AG04450 (cell line): Measurements from ENCODE around the gene LRRC75A. TPM values are rescaled to one million over a fixed set of nuclear protein-coding genes. Genes with fewer than 3 reads are reported as not detected.
A peak's percentile ranks its signal among the peaks of the same experiment; 100 is the strongest.
"Not testable (repeated sequence)": the region's sequence is repeated elsewhere in the genome, so short reads cannot be mapped to it uniquely, and the experiment has no call there.

Experiments
- CTCF ChIA-PET: fragments of 300-600, 350-600 bp; formaldehyde crosslinking; extraction: SDS; loops from one replicate; lab custom pipeline; 2022; ENCODE audit warnings: antibody characterized with exemption, inconsistent platforms; lab: Charles Lee
- POLR2A ChIA-PET: fragments of 350-600 bp; formaldehyde crosslinking; extraction: SDS; loops from one replicate; lab custom pipeline; 2021; ENCODE audit warnings: antibody characterized with exemption, inconsistent platforms; lab: Yijun Ruan, JAX
- DNase-seq: peaks from one replicate; pipeline ENCODE4 v3.0.0-alpha.2; 2011; ENCODE audit warnings: low read depth, low spot score
- H3K27ac ChIP-seq: one replicate; pipeline ENCODE4 v1.5.1; 2012; ENCODE audit warnings: low read depth, low read length, control low read depth
- H3K27me3 ChIP-seq: one replicate; pipeline ENCODE4 v1.6.0; 2012; ENCODE audit warnings: low read length; ENCODE audit not compliant: control insufficient read depth, insufficient read depth
- H3K4me3 ChIP-seq: 2 replicates; pipeline ENCODE4 v1.5.1; 2011; ENCODE audit warnings: mild to moderate bottlenecking, low read depth, low read length, control low read depth
- H3K9me3 ChIP-seq: 2 replicates; pipeline ENCODE4 v1.5.1; 2012; ENCODE audit warnings: low read length; ENCODE audit not compliant: control insufficient read depth, insufficient read depth
- polyA plus RNA-seq: library from polyadenylated mRNA; depleted of rRNA; stranded (reverse); fragments of >200 nt; gene quantifications from 2 replicates; pipeline ENCODE4 v1.2.3, GENCODE V29; 2011
- TF ChIP-seq, protein P1 (sequence below): IDR thresholded peaks from 2 replicates; pipeline ENCODE4 v1.5.1; 2011; ENCODE audit warnings: low read depth, low read length, control low read depth, inconsistent platforms

Gene LRRC75A
- polyA plus RNA-seq, 1 experiment, result 1.2 TPM

DNA sequence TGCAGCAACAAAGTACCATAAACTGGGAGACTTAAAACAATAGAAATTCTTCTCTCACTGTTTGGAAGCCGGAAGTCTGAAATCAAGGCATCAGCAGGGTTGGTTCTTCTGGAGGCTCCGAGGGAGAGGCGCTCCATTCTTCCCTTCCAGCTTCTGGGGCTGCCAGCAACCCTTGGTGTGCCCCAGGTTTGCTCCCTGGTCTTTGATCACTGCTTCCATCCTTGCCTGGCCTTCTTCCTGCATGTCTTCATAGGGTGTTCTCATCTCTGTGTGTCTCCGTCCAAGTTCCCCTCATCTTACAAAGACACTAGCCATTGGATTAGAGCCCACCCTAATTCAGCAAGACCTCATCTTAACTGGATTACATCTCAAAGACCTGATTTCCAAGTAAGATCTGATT lies 35.3 kb upstream of the LRRC75A start:
- no peak for DNase-seq
- H3K27me3 ChIP-seq, result peaks cover 16% of the 10 kb centered on the region
- CTCF ChIA-PET, result interaction anchor here (11.9 kb wide), 1 partner anchor 76 kb away, joined by 301 read pairs; no protein-coding TSS in a partner anchor
- H3K9me3 ChIP-seq, result no peaks in the 10 kb centered on the region
- TF ChIP-seq, protein P1, sequence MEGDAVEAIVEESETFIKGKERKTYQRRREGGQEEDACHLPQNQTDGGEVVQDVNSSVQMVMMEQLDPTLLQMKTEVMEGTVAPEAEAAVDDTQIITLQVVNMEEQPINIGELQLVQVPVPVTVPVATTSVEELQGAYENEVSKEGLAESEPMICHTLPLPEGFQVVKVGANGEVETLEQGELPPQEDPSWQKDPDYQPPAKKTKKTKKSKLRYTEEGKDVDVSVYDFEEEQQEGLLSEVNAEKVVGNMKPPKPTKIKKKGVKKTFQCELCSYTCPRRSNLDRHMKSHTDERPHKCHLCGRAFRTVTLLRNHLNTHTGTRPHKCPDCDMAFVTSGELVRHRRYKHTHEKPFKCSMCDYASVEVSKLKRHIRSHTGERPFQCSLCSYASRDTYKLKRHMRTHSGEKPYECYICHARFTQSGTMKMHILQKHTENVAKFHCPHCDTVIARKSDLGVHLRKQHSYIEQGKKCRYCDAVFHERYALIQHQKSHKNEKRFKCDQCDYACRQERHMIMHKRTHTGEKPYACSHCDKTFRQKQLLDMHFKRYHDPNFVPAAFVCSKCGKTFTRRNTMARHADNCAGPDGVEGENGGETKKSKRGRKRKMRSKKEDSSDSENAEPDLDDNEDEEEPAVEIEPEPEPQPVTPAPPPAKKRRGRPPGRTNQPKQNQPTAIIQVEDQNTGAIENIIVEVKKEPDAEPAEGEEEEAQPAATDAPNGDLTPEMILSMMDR, result no peak
- POLR2A ChIA-PET, result no interaction called here
- H3K27ac ChIP-seq, result no peak overlapping the region
- no peak overlapping the region for H3K4me3 ChIP-seq

DNA sequence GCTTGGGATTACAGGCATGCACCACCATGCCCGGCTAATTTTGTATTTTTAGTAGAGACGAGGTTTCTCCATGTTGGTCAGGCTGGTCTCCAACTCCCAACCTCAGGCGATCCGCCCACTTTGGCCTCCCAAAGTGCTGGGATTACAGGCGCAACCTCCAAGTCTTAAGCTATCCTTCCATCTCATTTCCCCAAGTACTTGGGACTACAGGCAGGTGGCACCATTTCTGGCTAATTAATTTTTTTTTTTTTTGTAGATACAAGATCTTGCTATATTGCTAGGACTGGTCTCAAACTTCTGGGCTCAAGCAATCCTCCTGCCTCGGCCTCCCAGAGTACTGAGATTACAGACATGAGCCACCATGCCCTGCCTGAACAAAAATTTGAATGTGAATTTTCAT lies 33.6 kb upstream of the LRRC75A start:
- H3K4me3 ChIP-seq, H3K9me3 ChIP-seq, H3K27ac ChIP-seq, DNase-seq: not testable (repeated sequence)
- POLR2A ChIA-PET, result interaction anchor here (0.9 kb wide), 1 partner anchor 11 kb away, joined by 6 read pairs; no protein-coding TSS in a partner anchor
- TF ChIP-seq, protein P1, result peak; percentile 32
- CTCF ChIA-PET, result interaction anchor here (11.9 kb wide), 1 partner anchor 74 kb away, joined by 301 read pairs; no protein-coding TSS in a partner anchor
- H3K27me3 ChIP-seq, result peaks cover 15% of the 10 kb centered on the region

DNA sequence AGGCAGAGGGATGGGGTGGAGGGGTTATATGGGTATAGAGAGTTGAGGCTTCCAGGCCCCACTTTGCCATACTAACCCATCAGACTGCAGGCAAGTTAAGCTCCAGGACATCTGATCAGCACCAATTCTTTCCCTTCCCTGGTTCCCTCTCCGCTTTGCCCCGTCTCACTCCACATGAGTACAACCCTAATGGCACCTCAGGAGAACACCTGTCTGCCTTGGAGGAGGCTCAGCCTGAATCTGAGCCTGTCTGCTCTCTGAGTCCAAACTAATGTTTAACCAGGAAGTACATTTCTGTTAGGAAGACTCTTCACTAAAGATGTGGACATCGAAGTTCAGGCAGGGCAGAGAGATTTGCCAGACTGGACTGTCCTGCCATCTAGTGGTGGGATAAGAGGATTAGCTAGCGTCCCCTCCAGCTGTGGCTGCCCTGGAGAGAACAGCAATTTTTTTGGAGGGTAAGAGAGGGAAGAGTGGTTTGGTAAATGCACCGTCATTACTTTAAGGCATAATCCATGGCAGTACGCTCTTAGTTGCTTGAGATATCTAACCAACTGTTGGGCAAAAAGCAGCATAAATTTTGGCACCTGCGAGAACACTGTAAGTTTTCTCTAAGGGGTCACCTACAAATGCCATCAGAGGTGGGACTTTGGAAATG lies 29.2 kb upstream of the LRRC75A start:
- no peaks in the 10 kb centered on the region for H3K27me3 ChIP-seq
- ChIA-PET CTCF (interaction anchor here (0.5 to 11.9 kb wide), 22 partner anchors 10 to 308 kb away, joined by 3 to 301 read pairs (median 6); no protein-coding TSS in a partner anchor), POLR2A (interaction anchor here (0.6 to 1.8 kb wide), 5 partner anchors 61 to 140 kb away, joined by 3 to 8 read pairs (median 5); partner anchors contain the start of gene UBB)
- no peak overlapping the region for H3K27ac ChIP-seq
- no peak overlapping the region for H3K4me3 ChIP-seq
- TF ChIP-seq, protein P1, result peak; percentile 94
- no peaks in the 10 kb centered on the region for H3K9me3 ChIP-seq
- peak; percentile 81 for DNase-seq

DNA sequence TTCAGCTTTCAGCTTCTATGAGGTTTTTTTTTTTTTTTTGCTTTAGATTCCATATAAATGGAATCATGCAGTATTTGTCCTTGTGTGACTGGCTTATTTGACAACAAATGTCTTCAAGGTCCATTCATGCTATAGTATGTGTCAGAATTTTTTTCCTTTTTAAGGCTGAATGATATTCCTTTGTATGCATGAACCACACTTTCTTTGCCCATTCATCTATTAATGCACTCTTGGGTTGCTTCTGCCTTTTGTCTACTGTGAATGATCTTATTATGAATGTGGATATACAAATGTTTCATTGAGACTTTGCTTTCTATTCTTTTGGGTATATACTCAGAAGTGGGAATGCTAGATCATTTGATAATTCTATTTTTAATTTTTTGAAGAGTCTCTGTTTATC lies 27.0 kb upstream of the LRRC75A start:
- H3K27me3 ChIP-seq, result no peaks in the 10 kb centered on the region
- H3K9me3 ChIP-seq, result no peaks in the 10 kb centered on the region
- POLR2A ChIA-PET, result interaction anchor here (0.6 kb wide), 1 partner anchor 56 kb away, joined by 3 read pairs; no protein-coding TSS in a partner anchor
- no peak overlapping the region for H3K27ac ChIP-seq
- H3K4me3 ChIP-seq, result no peak overlapping the region
- TF ChIP-seq, protein P1, result no peak
- CTCF ChIA-PET, result interaction anchor here (0.6 to 11.9 kb wide), 3 partner anchors 23 to 155 kb away, joined by 3 to 301 read pairs (median 4); no protein-coding TSS in a partner anchor
- no peak for DNase-seq

DNA sequence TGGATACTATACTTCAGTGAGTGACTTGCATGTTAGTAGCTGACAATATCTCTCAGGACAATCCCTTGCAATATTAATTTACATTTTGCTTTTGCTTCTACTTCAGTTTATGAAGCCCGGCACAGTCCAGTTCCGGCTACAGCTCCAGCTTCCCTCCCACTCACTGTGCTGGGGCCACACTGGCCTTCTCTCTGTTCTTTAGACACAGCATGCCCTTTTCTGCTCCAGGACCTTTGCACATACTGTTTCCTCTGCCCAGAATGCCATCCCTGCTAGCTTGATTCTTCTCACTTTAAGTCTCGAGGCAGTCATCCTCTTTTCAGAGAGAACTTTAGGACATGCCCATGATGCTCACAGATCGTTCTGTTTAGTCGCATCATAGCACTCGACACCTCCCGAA lies 25.5 kb upstream of the LRRC75A start:
- POLR2A ChIA-PET, result interaction anchor here (1.3 to 1.8 kb wide), 2 partner anchors 79 to 137 kb away, joined by 5 to 6 read pairs; partner anchors contain the start of gene UBB
- Histone ChIP-seq H3K9me3 (no peaks in the 10 kb centered on the region), H3K4me3 (no peak overlapping the region), H3K27ac (no peak overlapping the region), H3K27me3 (no peaks in the 10 kb centered on the region)
- CTCF ChIA-PET, result interaction anchor here (0.9 to 11.9 kb wide), 3 partner anchors 10 to 66 kb away, joined by 3 to 301 read pairs (median 3); no protein-coding TSS in a partner anchor
- no peak for DNase-seq
- TF ChIP-seq, protein P1, result no peak
